ENCODE measurements around the gene ACKR4.

ACKR4 gene

GRCh38 chr3:132615881-132616280 is 18.8 kb downstream of the ACKR4 start:
- Histone ChIP-seq H3K27me3 (ENCODE audit: insufficient read depth, low read depth, severe bottlenecking) (no peaks in the 10 kb centered on the region), H3K27ac (no peak overlapping the region), H3K4me3 (ENCODE audit: low read depth, low read length) (no peak overlapping the region), H3K9me3 (ENCODE audit: severe bottlenecking) (peaks cover 3% of the 10 kb centered on the region), H3K36me3 (no peaks in the 10 kb centered on the region)
- no peak for TF ChIP-seq CTCF (IDR thresholded peaks at IDR 0.05; ENCODE audit: low read depth, low read length)
- no peak for DNase-seq

- no peak for DNase-seq
- peaks cover 3% of the 10 kb centered on the region for H3K9me3 ChIP-seq (ENCODE audit: severe bottlenecking)
- H3K36me3 ChIP-seq: no peaks in the 10 kb centered on the region
- no peak for TF ChIP-seq CTCF (IDR thresholded peaks at IDR 0.05; ENCODE audit: low read depth, low read length)
- H3K27ac ChIP-seq: no peak overlapping the region
- no peak overlapping the region for H3K4me3 ChIP-seq (ENCODE audit: low read depth, low read length)
- H3K27me3 ChIP-seq (ENCODE audit: insufficient read depth, low read depth, severe bottlenecking): no peaks in the 10 kb centered on the region
These were observed 19.7 kb downstream of the ACKR4 start for GRCh38 chr3:132616780-132617179.

- TF ChIP-seq CTCF (IDR thresholded peaks at IDR 0.05; ENCODE audit: low read depth, low read length): no peak
- no peaks in the 10 kb centered on the region for H3K27me3 ChIP-seq (ENCODE audit: insufficient read depth, low read depth, severe bottlenecking)
- no peak for DNase-seq
- no peaks in the 10 kb centered on the region for H3K36me3 ChIP-seq
- H3K27ac ChIP-seq: no peak overlapping the region
- H3K9me3 ChIP-seq (ENCODE audit: severe bottlenecking): no peaks in the 10 kb centered on the region
- no peak overlapping the region for H3K4me3 ChIP-seq (ENCODE audit: low read depth, low read length)
These were observed 25.1 kb downstream of the ACKR4 start for GRCh38 chr3:132622148-132622547.

DNA sequence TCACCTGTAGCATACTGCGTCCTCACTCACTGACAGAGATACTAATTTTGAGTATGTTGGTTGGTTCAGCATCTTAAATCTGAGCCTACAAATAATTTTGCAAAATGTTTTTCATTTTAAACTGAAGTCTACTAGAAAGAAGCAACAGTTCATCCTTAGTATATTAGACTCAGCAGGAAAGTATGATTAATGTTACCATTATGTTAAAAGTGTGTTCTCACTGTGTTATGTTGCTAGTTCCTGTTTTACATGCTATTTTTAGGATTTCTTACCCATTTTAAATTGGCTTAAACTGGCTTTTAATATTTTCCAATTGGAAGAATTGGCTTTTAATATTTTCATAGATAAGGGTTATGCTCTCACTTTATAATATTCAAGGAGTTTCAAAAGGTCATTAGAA is 25.7 kb downstream of the ACKR4 start:
- DNase-seq: no peak
- no peaks in the 10 kb centered on the region for H3K9me3 ChIP-seq (ENCODE audit: severe bottlenecking)
- H3K27ac ChIP-seq: no peak overlapping the region
- H3K36me3 ChIP-seq: no peaks in the 10 kb centered on the region; the same call in 1 of the 2 replicates
- H3K27me3 ChIP-seq (ENCODE audit: insufficient read depth, low read depth, severe bottlenecking): no peaks in the 10 kb centered on the region
- TF ChIP-seq CTCF (IDR thresholded peaks at IDR 0.05; ENCODE audit: low read depth, low read length): no peak
- H3K4me3 ChIP-seq (ENCODE audit: low read depth, low read length): no peak overlapping the region

- no peak for DNase-seq
- Histone ChIP-seq H3K4me3 (ENCODE audit: low read depth, low read length) (no peak overlapping the region), H3K9me3 (ENCODE audit: severe bottlenecking) (no peaks in the 10 kb centered on the region), H3K36me3 (peaks cover 2% of the 10 kb centered on the region; the same call in 1 of the 2 replicates), H3K27ac (no peak overlapping the region), H3K27me3 (ENCODE audit: insufficient read depth, low read depth, severe bottlenecking) (no peaks in the 10 kb centered on the region)
- TF ChIP-seq CTCF (IDR thresholded peaks at IDR 0.05; ENCODE audit: low read depth, low read length): no peak
These were observed 26.6 kb downstream of the ACKR4 start for GRCh38 chr3:132623646-132624045.

- no peak for DNase-seq
- no peak for TF ChIP-seq CTCF (IDR thresholded peaks at IDR 0.05; ENCODE audit: low read depth, low read length)
- H3K4me3 ChIP-seq (ENCODE audit: low read depth, low read length): no peak overlapping the region
- H3K36me3 ChIP-seq: peaks cover 2% of the 10 kb centered on the region; the same call in 1 of the 2 replicates
- no peaks in the 10 kb centered on the region for H3K9me3 ChIP-seq (ENCODE audit: severe bottlenecking)
- H3K27me3 ChIP-seq (ENCODE audit: insufficient read depth, low read depth, severe bottlenecking): no peaks in the 10 kb centered on the region
- H3K27ac ChIP-seq: no peak overlapping the region
These were observed 27.7 kb downstream of the ACKR4 start for GRCh38 chr3:132624790-132625189.
